ENCODE measurements around the gene CKAP5.

The CKAP5 gene

GRCh38 chr11:46855167-46855566, 9.1 kb upstream of the CKAP5 start:
- Histone ChIP-seq H3K27ac (ENCODE audit: low read length) (no peak overlapping the region), H3K27me3 (ENCODE audit: control insufficient read depth in 1 of 2, insufficient read depth in 2 of 2, low read length in 2 of 2) (no peaks in the 10 kb centered on the region), H3K4me1 (ENCODE audit: control insufficient read depth, insufficient read depth, low read length) (no peaks in the 10 kb centered on the region), H3K4me3 (ENCODE audit: low read length in 2 of 2) (no peak overlapping the region), H3K9me3 (ENCODE audit: control insufficient read depth in 2 of 2, low read length in 2 of 2) (no peaks in the 10 kb centered on the region), H3K9ac (ENCODE audit: low read length in 2 of 2) (no peak overlapping the region), H3K36me3 (ENCODE audit: control insufficient read depth in 2 of 2, insufficient read depth in 2 of 2, low read length in 2 of 2) (peaks cover 7 to 10% of the 10 kb centered on the region in 2 donors)

GRCh38 chr11:46850829-46851380, 4.8 kb upstream of the CKAP5 start:
- Histone ChIP-seq H3K36me3 (ENCODE audit: control insufficient read depth in 2 of 2, insufficient read depth in 2 of 2, low read length in 2 of 2) (no peaks in the 10 kb centered on the region), H3K27me3 (ENCODE audit: control insufficient read depth in 1 of 2, insufficient read depth in 2 of 2, low read length in 2 of 2) (no peaks in the 10 kb centered on the region), H3K9me3 (ENCODE audit: control insufficient read depth in 2 of 2, low read length in 2 of 2) (no peaks in the 10 kb centered on the region), H3K4me3 (ENCODE audit: low read length in 2 of 2) (no peak overlapping the region), H3K27ac (ENCODE audit: low read length) (no peak overlapping the region), H3K4me1 (ENCODE audit: control insufficient read depth, insufficient read depth, low read length) (no peaks in the 10 kb centered on the region), H3K9ac (ENCODE audit: low read length in 2 of 2) (no peak overlapping the region)

GRCh38 chr11:46849631-46850030, 3.6 kb upstream of the CKAP5 start:
- Histone ChIP-seq H3K9ac (ENCODE audit: low read length in 2 of 2) (no peak overlapping the region), H3K27me3 (ENCODE audit: control insufficient read depth in 1 of 2, insufficient read depth in 2 of 2, low read length in 2 of 2) (no peaks in the 10 kb centered on the region), H3K27ac (ENCODE audit: low read length) (no peak overlapping the region), H3K4me1 (ENCODE audit: control insufficient read depth, insufficient read depth, low read length) (peaks cover 9% of the 10 kb centered on the region), H3K36me3 (ENCODE audit: control insufficient read depth in 2 of 2, insufficient read depth in 2 of 2, low read length in 2 of 2) (no peaks in the 10 kb centered on the region), H3K9me3 (ENCODE audit: control insufficient read depth in 2 of 2, low read length in 2 of 2) (no peaks in the 10 kb centered on the region), H3K4me3 (ENCODE audit: low read length in 2 of 2) (no peak overlapping the region)

- Histone ChIP-seq H3K36me3 (ENCODE audit: control insufficient read depth in 2 of 2, insufficient read depth in 2 of 2, low read length in 2 of 2) (no peaks in the 10 kb centered on the region), H3K27me3 (ENCODE audit: control insufficient read depth in 1 of 2, insufficient read depth in 2 of 2, low read length in 2 of 2) (no peaks in the 10 kb centered on the region), H3K4me1 (ENCODE audit: control insufficient read depth, insufficient read depth, low read length) (peaks cover 10% of the 10 kb centered on the region), H3K4me3 (ENCODE audit: low read length in 2 of 2) (peak overlapping the region; percentile 92 to 96), H3K9ac (ENCODE audit: low read length in 2 of 2) (peak overlapping the region; percentile 64 to 81), H3K27ac (ENCODE audit: low read length) (no peak overlapping the region), H3K9me3 (ENCODE audit: control insufficient read depth in 2 of 2, low read length in 2 of 2) (no peaks in the 10 kb centered on the region)
These were observed 390 bp upstream of the CKAP5 start for GRCh38 chr11:46846510-46846830.

GRCh38 chr11:46845440-46845739, 690 bp downstream of the CKAP5 start:
- Histone ChIP-seq H3K27me3 (ENCODE audit: control insufficient read depth in 1 of 2, insufficient read depth in 2 of 2, low read length in 2 of 2) (no peaks in the 10 kb centered on the region), H3K4me3 (ENCODE audit: low read length in 2 of 2) (peak overlapping the region; percentile 92 to 96), H3K4me1 (ENCODE audit: control insufficient read depth, insufficient read depth, low read length) (peaks cover 10% of the 10 kb centered on the region), H3K27ac (ENCODE audit: low read length) (no peak overlapping the region), H3K9me3 (ENCODE audit: control insufficient read depth in 2 of 2, low read length in 2 of 2) (no peaks in the 10 kb centered on the region), H3K36me3 (ENCODE audit: control insufficient read depth in 2 of 2, insufficient read depth in 2 of 2, low read length in 2 of 2) (no peaks in the 10 kb centered on the region), H3K9ac (ENCODE audit: low read length in 2 of 2) (peak overlapping the region; percentile 81 to 91)

DNA sequence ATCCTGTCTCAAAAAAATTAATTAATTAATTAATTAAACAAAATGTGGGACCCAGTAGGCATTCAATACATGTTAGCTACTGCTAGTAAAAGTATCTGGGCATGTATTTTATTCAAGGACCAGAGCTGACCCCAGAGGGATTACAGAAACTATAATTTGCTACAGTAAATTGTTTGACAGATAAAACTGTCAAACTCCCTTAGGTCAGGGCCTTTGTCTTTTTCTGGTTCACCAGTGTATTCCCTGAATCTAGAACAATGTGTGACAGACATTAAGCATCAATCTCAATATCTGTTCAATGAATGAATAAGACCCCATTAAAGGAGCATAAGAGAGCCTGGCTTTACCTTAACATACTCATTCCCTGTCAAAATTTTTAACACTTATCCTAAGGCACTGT, 6.0 kb downstream of the CKAP5 start:
- Histone ChIP-seq H3K9ac (ENCODE audit: low read length in 2 of 2) (no peak overlapping the region), H3K27me3 (ENCODE audit: control insufficient read depth in 1 of 2, insufficient read depth in 2 of 2, low read length in 2 of 2) (no peaks in the 10 kb centered on the region), H3K4me3 (ENCODE audit: low read length in 2 of 2) (no peak overlapping the region), H3K27ac (ENCODE audit: low read length) (no peak overlapping the region), H3K9me3 (ENCODE audit: control insufficient read depth in 2 of 2, low read length in 2 of 2) (no peaks in the 10 kb centered on the region), H3K36me3 (ENCODE audit: control insufficient read depth in 2 of 2, insufficient read depth in 2 of 2, low read length in 2 of 2) (no peaks in the 10 kb centered on the region), H3K4me1 (ENCODE audit: control insufficient read depth, insufficient read depth, low read length) (peaks cover 6% of the 10 kb centered on the region)

DNA sequence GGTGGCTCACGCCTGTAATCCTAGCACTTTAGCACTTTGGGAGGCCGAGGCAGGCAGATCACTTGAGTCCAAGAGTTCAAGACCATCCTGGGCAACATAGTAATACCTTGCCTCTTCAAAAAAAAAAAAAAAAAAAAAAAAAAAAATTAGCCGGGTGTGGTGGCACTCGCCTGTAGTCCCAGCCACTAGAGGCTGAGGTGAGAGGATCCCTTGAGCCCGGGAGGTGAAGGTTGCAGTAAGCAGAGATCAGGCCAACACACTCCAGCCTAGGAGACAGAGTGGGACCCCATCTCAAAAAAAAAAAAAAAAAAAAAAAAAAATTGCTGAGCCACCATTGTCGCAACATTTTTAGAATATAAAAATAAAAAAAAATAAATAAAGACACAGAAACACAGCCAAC, 7.6 kb downstream of the CKAP5 start:
- Histone ChIP-seq H3K4me1 (ENCODE audit: control insufficient read depth, insufficient read depth, low read length) (no peaks in the 10 kb centered on the region), H3K27ac (ENCODE audit: low read length) (no peak overlapping the region), H3K4me3 (ENCODE audit: low read length in 2 of 2) (no peak overlapping the region), H3K36me3 (ENCODE audit: control insufficient read depth in 2 of 2, insufficient read depth in 2 of 2, low read length in 2 of 2) (no peaks in the 10 kb centered on the region), H3K9ac (ENCODE audit: low read length in 2 of 2) (no peak overlapping the region), H3K27me3 (ENCODE audit: control insufficient read depth in 1 of 2, insufficient read depth in 2 of 2, low read length in 2 of 2) (no peaks in the 10 kb centered on the region), H3K9me3 (ENCODE audit: control insufficient read depth in 2 of 2, low read length in 2 of 2) (no peaks in the 10 kb centered on the region)

GRCh38 chr11:46837860-46838259, 8.2 kb downstream of the CKAP5 start:
- H3K27ac ChIP-seq (ENCODE audit: low read length): no peak overlapping the region
- no peak overlapping the region for H3K4me3 ChIP-seq (ENCODE audit: low read length in 2 of 2)
- H3K9me3 ChIP-seq (ENCODE audit: control insufficient read depth in 2 of 2, low read length in 2 of 2): no peaks in the 10 kb centered on the region
- no peaks in the 10 kb centered on the region for H3K27me3 ChIP-seq (ENCODE audit: control insufficient read depth in 1 of 2, insufficient read depth in 2 of 2, low read length in 2 of 2)
- no peaks in the 10 kb centered on the region for H3K4me1 ChIP-seq (ENCODE audit: control insufficient read depth, insufficient read depth, low read length)
- H3K9ac ChIP-seq (ENCODE audit: low read length in 2 of 2): no peak overlapping the region
- no peaks in the 10 kb centered on the region for H3K36me3 ChIP-seq (ENCODE audit: control insufficient read depth in 2 of 2, insufficient read depth in 2 of 2, low read length in 2 of 2)

DNA sequence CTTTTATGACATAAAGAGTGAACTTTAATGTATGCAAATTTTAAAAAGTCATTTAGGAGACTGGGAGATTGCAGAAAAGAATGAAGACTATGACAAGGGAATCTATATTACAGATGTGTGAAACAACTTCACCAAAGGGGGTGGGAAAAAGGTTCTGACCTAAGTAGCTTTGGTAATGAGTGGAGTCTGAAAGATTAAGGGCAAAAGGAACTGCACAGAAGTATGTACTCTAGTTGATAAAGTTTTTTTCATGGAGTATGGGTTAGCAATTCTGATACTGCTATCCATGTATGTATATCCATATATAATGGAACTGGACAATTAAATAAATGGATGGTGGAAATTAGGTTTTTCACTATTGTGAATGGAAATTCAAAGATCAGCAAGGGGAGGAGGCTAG, 9.2 kb downstream of the CKAP5 start:
- Histone ChIP-seq H3K9ac (ENCODE audit: low read length in 2 of 2) (no peak overlapping the region), H3K9me3 (ENCODE audit: control insufficient read depth in 2 of 2, low read length in 2 of 2) (no peaks in the 10 kb centered on the region), H3K27ac (ENCODE audit: low read length) (no peak overlapping the region), H3K36me3 (ENCODE audit: control insufficient read depth in 2 of 2, insufficient read depth in 2 of 2, low read length in 2 of 2) (no peaks in the 10 kb centered on the region), H3K4me3 (ENCODE audit: low read length in 2 of 2) (no peak overlapping the region), H3K27me3 (ENCODE audit: control insufficient read depth in 1 of 2, insufficient read depth in 2 of 2, low read length in 2 of 2) (no peaks in the 10 kb centered on the region), H3K4me1 (ENCODE audit: control insufficient read depth, insufficient read depth, low read length) (no peaks in the 10 kb centered on the region)

DNA sequence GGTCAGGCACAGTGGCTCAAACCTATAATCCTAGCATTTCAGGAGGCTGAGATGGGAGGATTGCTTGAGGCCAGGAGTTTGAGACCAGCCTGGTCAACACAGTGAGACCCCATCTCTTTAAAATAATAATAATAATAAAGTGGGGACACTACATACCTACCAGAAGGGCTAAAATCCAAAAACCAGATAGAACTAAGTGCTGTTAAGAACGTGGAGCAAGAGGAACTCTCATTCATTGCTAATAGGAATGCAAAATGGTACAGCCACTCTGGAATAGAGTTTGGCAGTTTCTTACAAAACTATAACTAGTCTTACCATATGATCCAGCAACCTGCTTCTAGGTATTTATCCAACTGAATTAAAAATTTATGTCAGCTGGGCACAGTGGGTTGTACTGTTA, 9.6 kb downstream of the CKAP5 start:
- Histone ChIP-seq H3K4me1 (ENCODE audit: control insufficient read depth, insufficient read depth, low read length) (no peaks in the 10 kb centered on the region), H3K9ac (ENCODE audit: low read length in 2 of 2) (no peak overlapping the region), H3K36me3 (ENCODE audit: control insufficient read depth in 2 of 2, insufficient read depth in 2 of 2, low read length in 2 of 2) (no peaks in the 10 kb centered on the region), H3K27ac (ENCODE audit: low read length) (no peak overlapping the region), H3K4me3 (ENCODE audit: low read length in 2 of 2) (no peak overlapping the region), H3K9me3 (ENCODE audit: control insufficient read depth in 2 of 2, low read length in 2 of 2) (no peaks in the 10 kb centered on the region), H3K27me3 (ENCODE audit: control insufficient read depth in 1 of 2, insufficient read depth in 2 of 2, low read length in 2 of 2) (no peaks in the 10 kb centered on the region)

DNA sequence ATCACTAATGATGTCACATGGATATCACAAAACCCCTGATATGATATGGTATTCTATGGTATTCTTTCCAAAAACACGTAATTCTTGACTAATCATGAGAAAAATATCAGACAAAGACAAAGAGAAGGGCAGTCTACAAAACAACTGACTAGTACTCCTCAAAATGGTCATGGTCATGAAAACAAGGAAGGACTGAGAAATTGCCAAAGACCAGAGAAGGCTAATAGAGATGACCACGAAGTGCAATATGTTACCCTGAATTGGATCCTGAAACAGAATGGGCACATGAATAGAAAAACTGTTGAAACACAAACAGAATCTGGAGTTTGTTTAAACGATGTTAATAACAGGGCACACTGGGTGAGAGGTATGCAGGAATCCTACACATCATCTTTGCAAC, 10.2 kb downstream of the CKAP5 start:
- no peaks in the 10 kb centered on the region for H3K9me3 ChIP-seq (ENCODE audit: control insufficient read depth in 2 of 2, low read length in 2 of 2)
- no peaks in the 10 kb centered on the region for H3K4me1 ChIP-seq (ENCODE audit: control insufficient read depth, insufficient read depth, low read length)
- no peaks in the 10 kb centered on the region for H3K27me3 ChIP-seq (ENCODE audit: control insufficient read depth in 1 of 2, insufficient read depth in 2 of 2, low read length in 2 of 2)
- H3K36me3 ChIP-seq (ENCODE audit: control insufficient read depth in 2 of 2, insufficient read depth in 2 of 2, low read length in 2 of 2): no peaks in the 10 kb centered on the region
- no peak overlapping the region for H3K9ac ChIP-seq (ENCODE audit: low read length in 2 of 2)
- no peak overlapping the region for H3K4me3 ChIP-seq (ENCODE audit: low read length in 2 of 2)
- H3K27ac ChIP-seq (ENCODE audit: low read length): no peak overlapping the region

DNA sequence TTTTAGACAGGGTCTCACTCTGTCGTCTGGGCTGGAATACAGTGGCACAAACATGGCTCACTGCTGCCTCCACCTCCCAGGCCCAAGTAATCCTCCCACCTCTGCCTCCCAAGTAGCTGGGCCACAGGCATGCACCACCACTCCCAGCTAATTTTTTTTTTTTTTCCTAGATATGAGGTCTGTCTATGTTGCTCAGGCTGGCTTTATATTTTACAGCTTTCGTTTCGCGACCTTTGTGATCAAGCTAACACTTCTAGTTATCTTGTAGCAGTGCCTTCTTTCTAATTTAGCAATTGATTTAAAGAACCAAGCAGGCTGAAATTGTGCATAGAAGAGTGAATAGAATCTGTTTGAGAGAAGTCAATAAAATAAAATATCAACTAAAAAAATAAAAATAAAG, 11.3 kb downstream of the CKAP5 start:
- Histone ChIP-seq H3K27ac (ENCODE audit: low read length) (no peak overlapping the region), H3K36me3 (ENCODE audit: control insufficient read depth in 2 of 2, insufficient read depth in 2 of 2, low read length in 2 of 2) (no peaks in the 10 kb centered on the region), H3K4me3 (ENCODE audit: low read length in 2 of 2) (no peak overlapping the region), H3K9me3 (ENCODE audit: control insufficient read depth in 2 of 2, low read length in 2 of 2) (no peaks in the 10 kb centered on the region), H3K27me3 (ENCODE audit: control insufficient read depth in 1 of 2, insufficient read depth in 2 of 2, low read length in 2 of 2) (no peaks in the 10 kb centered on the region), H3K9ac (ENCODE audit: low read length in 2 of 2) (no peak overlapping the region), H3K4me1 (ENCODE audit: control insufficient read depth, insufficient read depth, low read length) (no peaks in the 10 kb centered on the region)
